ENCODE results near the gene BOC. TPM values are rescaled to one million over a fixed set of nuclear protein-coding genes. Genes with fewer than 3 reads are reported as not detected.

BOC gene
- total and polyA plus RNA-seq, 10 of the 15 experiments (the other 5 are each of a cell fraction or from before 2014, with no cell fraction given), result 0.18 TPM; not detected in 9

- Histone ChIP-seq H3K79me2 (ENCODE audit: control insufficient read depth, insufficient read depth, low read length) (no peaks in the 10 kb centered on the region), H3K27ac (ENCODE audit: control insufficient read depth, insufficient read depth) (no peak overlapping the region), H4K20me1 (ENCODE audit: control insufficient read depth, insufficient read depth) (no peaks in the 10 kb centered on the region), H3K4me1 (ENCODE audit: control insufficient read depth, insufficient read depth, low read length) (no peaks in the 10 kb centered on the region), H3K4me3 (no peak overlapping the region), H3K9ac (ENCODE audit: control insufficient read depth, insufficient read depth, low read length) (no peak overlapping the region), H3K27me3 (replicated peaks in 1 of 2; ENCODE audit: control insufficient read depth in 2 of 2, insufficient read depth in 2 of 2, low read length in 1 of 2) (peaks cover 0 to 3% of the 10 kb centered on the region in 2 experiments; a peak in 3 of 4 replicates), H3K36me3 (ENCODE audit: control insufficient read depth in 2 of 2, insufficient read depth in 2 of 2, low read length in 1 of 2) (no peaks in the 10 kb centered on the region), H3K4me2 (ENCODE audit: control insufficient read depth, insufficient read depth) (no peak overlapping the region), H2AFZ (ENCODE audit: control insufficient read depth, low read depth, low read length) (no peak overlapping the region), H3K9me3 (replicated peaks; ENCODE audit: control insufficient read depth, insufficient read depth, low read length) (no peaks in the 10 kb centered on the region; the same call in 2 of the 3 replicates)
- FAIRE-seq (no peak), ATAC-seq (no peak), DNase-seq (ENCODE audit: low read depth, low spot score) (no peak)
- in situ Hi-C loops (cut with MboI), result no loop called here
- ChIA-PET SMC1A (ENCODE audit: uncharacterized antibody, unreplicated experiment) (interaction anchor here (0.6 to 1.0 kb wide), 2 partner anchors 7 to 97 kb away, joined by 3 to 4 read pairs; no protein-coding TSS in a partner anchor), RAD21 (ENCODE audit: unreplicated experiment) (no interaction called here), POLR2A (no interaction called here), CTCF (no interaction called here)
- BruUV-seq (replicated peaks), result no TSS peak
- intact Hi-C loops (cut with micrococcal nuclease; ENCODE audit: unreplicated experiment), result no loop called here
- WGBS (ENCODE audit: insufficient coverage, insufficient replicate concordance, low lambda C conversion rate, missing lambda C conversion rate), result 49% methylated on average over 8 of the region's 8 CpGs
- TF ChIP-seq SMC3 (IDR thresholded peaks at IDR 0.05; ENCODE audit: borderline replicate concordance, low read length), result no peak
Measured at GRCh38 chr3:113193288-113193687, 18.1 kb upstream of the BOC start.

GRCh38 chr3:113193719-113194118 is 17.6 kb upstream of the BOC start:
- intact Hi-C loops (cut with micrococcal nuclease; ENCODE audit: unreplicated experiment), result no loop called here
- 6% methylated on average over 1 of the region's 1 CpG for WGBS (ENCODE audit: insufficient coverage, insufficient replicate concordance, low lambda C conversion rate, missing lambda C conversion rate)
- POLR2A ChIA-PET, result no interaction called here
- TF ChIP-seq ZBTB4 (CRISPR knock-in tag; IDR thresholded peaks at IDR 0.05) (no peak), BACH1 (IDR thresholded peaks at IDR 0.05; ENCODE audit: borderline replicate concordance) (no peak), RAD51 (IDR thresholded peaks at IDR 0.05) (no peak), SREBF1 (IDR thresholded peaks at IDR 0.05; ENCODE audit: low read length) (no peak), ZBTB40 (IDR thresholded peaks at IDR 0.05; ENCODE audit: borderline replicate concordance) (no peak), SPI1 (IDR thresholded peaks at IDR 0.05; ENCODE audit: borderline replicate concordance, insufficient read depth, low read depth, low read length) (no peak), POU2F2 (IDR thresholded peaks at IDR 0.05; ENCODE audit: borderline replicate concordance, low read depth, low read length) (no peak), RB1 (IDR thresholded peaks at IDR 0.05; ENCODE audit: borderline replicate concordance) (no peak), LARP7 (IDR thresholded peaks at IDR 0.05) (no peak)

More at GRCh38 chr3:113193719-113194118, 17.6 kb upstream of the BOC start:
- no peak overlapping the region for H3K4me2 ChIP-seq (ENCODE audit: control insufficient read depth, insufficient read depth)
- peaks cover 0 to 3% of the 10 kb centered on the region in 2 experiments; a peak in 3 of 4 replicates for H3K27me3 ChIP-seq (replicated peaks in 1 of 2; ENCODE audit: control insufficient read depth in 2 of 2, insufficient read depth in 2 of 2, low read length in 1 of 2)
- no peaks in the 10 kb centered on the region; the same call in 2 of the 3 replicates for H3K9me3 ChIP-seq (replicated peaks; ENCODE audit: control insufficient read depth, insufficient read depth, low read length)
- DNase-seq (ENCODE audit: low read depth, low spot score) (no peak), ATAC-seq (no peak), FAIRE-seq (no peak)
- H3K9ac ChIP-seq (ENCODE audit: control insufficient read depth, insufficient read depth, low read length), result no peak overlapping the region
- ChIA-PET CTCF (no interaction called here), SMC1A (ENCODE audit: uncharacterized antibody, unreplicated experiment) (interaction anchor here (0.6 to 1.0 kb wide), 2 partner anchors 8 to 97 kb away, joined by 3 to 4 read pairs; no protein-coding TSS in a partner anchor), RAD21 (ENCODE audit: unreplicated experiment) (no interaction called here)
- no TSS peak for BruUV-seq (replicated peaks)
- no peaks in the 10 kb centered on the region for H3K36me3 ChIP-seq (ENCODE audit: control insufficient read depth in 2 of 2, insufficient read depth in 2 of 2, low read length in 1 of 2)
- in situ Hi-C loops (cut with MboI), result no loop called here
- no peaks in the 10 kb centered on the region for H4K20me1 ChIP-seq (ENCODE audit: control insufficient read depth, insufficient read depth)
- H2AFZ ChIP-seq (ENCODE audit: control insufficient read depth, low read depth, low read length), result no peak overlapping the region
- H3K79me2 ChIP-seq (ENCODE audit: control insufficient read depth, insufficient read depth, low read length), result no peaks in the 10 kb centered on the region
- no peak overlapping the region for H3K4me3 ChIP-seq
- H3K4me1 ChIP-seq (ENCODE audit: control insufficient read depth, insufficient read depth, low read length), result no peaks in the 10 kb centered on the region
- no peak overlapping the region for H3K27ac ChIP-seq (ENCODE audit: control insufficient read depth, insufficient read depth)

Measured in GM12878 (cell line).